NCI-H2029 treated with DMSO at 0.1 percent for 48 hours (cell line): Measurements from ENCODE around the gene ANKRD34C.
A peak's percentile ranks its signal among the peaks of the same experiment; 100 is the strongest.
"Not testable (repeated sequence)": the region's sequence is repeated elsewhere in the genome, so short reads cannot be mapped to it uniquely, and the experiment has no call there.

Experiments
- DNase-seq: peaks from one replicate; lab custom pipeline; 2025; lab: John Stamatoyannopoulos, UW

The ANKRD34C gene

GRCh38 chr15:79310985-79311900 lies 28.7 kb downstream of the ANKRD34C start, which contains the start of gene TMED3:
Gene TMED3 (plus strand): TSS chr15:79311112. CDS start chr15:79311250, 138 bp downstream.
- peak; percentile 1 for DNase-seq

GRCh38 chr15:79311901-79312553 lies 29.5 kb downstream of the ANKRD34C start:
- DNase-seq, result no peak

- DNase-seq, result no peak
Measured at GRCh38 chr15:79314186-79314585, 31.7 kb downstream of the ANKRD34C start.

- no peak for DNase-seq
Measured at GRCh38 chr15:79314811-79315210, 32.3 kb downstream of the ANKRD34C start.

- DNase-seq, result no peak
Measured at GRCh38 chr15:79315623-79316328, 33.3 kb downstream of the ANKRD34C start.

GRCh38 chr15:79316864-79317263 lies 34.3 kb downstream of the ANKRD34C start:
- DNase-seq, result no peak

- DNase-seq, result not testable (repeated sequence)
Measured at GRCh38 chr15:79319973-79320372, 37.5 kb downstream of the ANKRD34C start.

- DNase-seq, result no peak
Measured at GRCh38 chr15:79321876-79322275, 39.4 kb downstream of the ANKRD34C start.

- DNase-seq, result no peak
Measured at GRCh38 chr15:79322306-79322705, 39.8 kb downstream of the ANKRD34C start.

GRCh38 chr15:79322945-79323344 lies 40.4 kb downstream of the ANKRD34C start:
- no peak for DNase-seq

GRCh38 chr15:79329171-79329611 lies 46.7 kb downstream of the ANKRD34C start:
- DNase-seq, result no peak
